Gastrocnemius medialis (tissue), 4 donors: ENCODE measurements around the gene CARMIL1.

ENCODE experiments used
- CTCF ChIP-seq, 5 experiments: fragments of 450-650 bp in 3 of 5; fragments of 200-600 bp in 2 of 5; sonication (generic) in 2 of 5; IDR thresholded peaks in 4 of 5; conservative IDR thresholded peaks in 1 of 5; 1 replicate in 4 of 5; 2 replicates in 1 of 5; pipeline ENCODE4 v1.5.1; 2016 to 2019; ENCODE audit warnings: antibody characterized with exemption in 5 of 5, mild to moderate bottlenecking in 3 of 5, moderate library complexity in 3 of 5
- POLR2A ChIP-seq, 2 donors: fragments of 450-650 bp; IDR thresholded peaks; one replicate each; pipeline ENCODE4 v1.6.1; 2017; ENCODE audit warnings: antibody characterized with exemption in 2 of 2, mild to moderate bottlenecking in 2 of 2, moderate library complexity in 2 of 2

- TF ChIP-seq CTCF (IDR thresholded peaks at IDR 0.05 in 4 of 5, conservative IDR thresholded peaks at IDR 0.05 in 1 of 5) (no peak), POLR2A (IDR thresholded peaks at IDR 0.05) (no peak)
Observed at GRCh38 chr6:25548451-25548850, 269.3 kb downstream of the CARMIL1 start.
